HEK293T (cell line): ENCODE results near the gene TYMP.

Source experiments
- ARNT ChIP-seq: fragments of 450-650 bp; IDR thresholded peaks from 2 replicates; pipeline ENCODE4 v1.6.1; 2017; ENCODE audit warnings: mild to moderate bottlenecking
- BHLHE40 ChIP-seq: fragments of 450-650 bp; IDR thresholded peaks from 2 replicates; pipeline ENCODE4 v1.6.1; 2016; ENCODE audit warnings: mild to moderate bottlenecking, moderate library complexity, borderline replicate concordance
- ELF4 ChIP-seq: fragments of 450-650 bp; IDR thresholded peaks from 2 replicates; pipeline ENCODE4 v1.6.1; 2017; ENCODE audit warnings: antibody characterized with exemption
- FOXA1 ChIP-seq: fragments of 450-650 bp; IDR thresholded peaks from 2 replicates; pipeline ENCODE4 v1.6.1; 2016; ENCODE audit warnings: mild to moderate bottlenecking
- FOXK2 ChIP-seq: fragments of 450-650 bp; IDR thresholded peaks from 2 replicates; pipeline ENCODE4 v1.6.1; 2016; ENCODE audit warnings: mild to moderate bottlenecking
- FOXM1 ChIP-seq: fragments of 450-650 bp; IDR thresholded peaks from 2 replicates; pipeline ENCODE4 v1.6.1; 2017; ENCODE audit warnings: mild to moderate bottlenecking, borderline replicate concordance
- L3MBTL2 ChIP-seq: fragments of 450-650 bp; conservative IDR thresholded peaks from 2 replicates; pipeline ENCODE4 v1.6.1; 2016; ENCODE audit warnings: mild to moderate bottlenecking
- LEF1 ChIP-seq: fragments of 450-650 bp; IDR thresholded peaks from 2 replicates; pipeline ENCODE4 v1.6.1; 2017; ENCODE audit warnings: mild to moderate bottlenecking, borderline replicate concordance
- NFRKB ChIP-seq: fragments of 450-650 bp; IDR thresholded peaks from 2 replicates; pipeline ENCODE4 v1.6.1; 2016; ENCODE audit warnings: mild to moderate bottlenecking, moderate library complexity
- PKNOX1 ChIP-seq: fragments of 450-650 bp; IDR thresholded peaks from 2 replicates; pipeline ENCODE4 v1.6.1; 2016
- SP1 ChIP-seq: fragments of 450-650 bp; IDR thresholded peaks from 2 replicates; pipeline ENCODE4 v1.6.1; 2017
- SUZ12 ChIP-seq: fragments of 450-650 bp; IDR thresholded peaks from 2 replicates; pipeline ENCODE4 v1.6.1; 2016; ENCODE audit warnings: mild to moderate bottlenecking
- TARDBP ChIP-seq: fragments of 450-650 bp; IDR thresholded peaks from 2 replicates; pipeline ENCODE4 v1.6.1; 2016
- ZNF384 ChIP-seq: fragments of 450-650 bp; IDR thresholded peaks from 2 replicates; pipeline ENCODE4 v1.6.1; 2016

GRCh38 chr22:50525858-50526107 is 4.0 kb downstream of the TYMP start:
- no peak for TF ChIP-seq FOXM1
- TF ChIP-seq TARDBP: no peak
- TF ChIP-seq NFRKB: no peak
- TF ChIP-seq PKNOX1: no peak
- TF ChIP-seq ARNT: no peak
- no peak for TF ChIP-seq SP1
- TF ChIP-seq ZNF384: no peak
- no peak for TF ChIP-seq ELF4
- no peak for TF ChIP-seq L3MBTL2
- TF ChIP-seq BHLHE40: no peak
- TF ChIP-seq LEF1: no peak
- TF ChIP-seq SUZ12: no peak
- no peak for TF ChIP-seq FOXK2
- TF ChIP-seq FOXA1: no peak
